CD4-positive, alpha-beta T cell treated with Interleukin-2 at 100 ng/mL for 4 hours (primary cell): ENCODE results near the gene LRRC7.
"Not testable (repeated sequence)": the region's sequence is repeated elsewhere in the genome, so short reads cannot be mapped to it uniquely, and the experiment has no call there.

Experiments used
- DNase-seq: peaks from one replicate; pipeline ENCODE4 v3.0.0-alpha.2; 2020; ENCODE audit warnings: low spot score

The LRRC7 gene

DNA sequence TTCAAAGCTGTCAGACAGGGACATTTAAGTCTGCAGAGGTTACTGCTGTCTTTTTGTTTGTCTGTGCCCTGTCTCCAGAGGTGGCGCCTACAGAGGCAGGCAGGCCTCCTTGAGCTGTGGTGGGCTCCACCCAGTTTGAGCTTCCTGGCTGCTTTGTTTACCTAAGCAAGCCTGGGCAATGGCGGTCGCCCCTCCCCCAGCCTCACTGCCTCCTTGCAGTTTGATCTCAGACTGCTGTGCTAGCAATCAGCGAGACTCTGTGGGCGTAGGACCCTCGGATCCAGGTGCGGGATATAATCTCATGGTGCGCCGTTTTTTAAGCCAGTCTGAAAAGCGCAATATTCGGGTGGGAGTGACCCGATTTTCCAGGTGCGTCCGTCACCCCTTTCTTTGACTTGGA is 320.3 kb downstream of the LRRC7 start:
- not testable (repeated sequence) for DNase-seq

GRCh38 chr1:69888657-69889056 is 320.9 kb downstream of the LRRC7 start:
- DNase-seq, result no peak

- DNase-seq, result no peak
Measured at GRCh38 chr1:69898403-69898947, 330.8 kb downstream of the LRRC7 start.

DNA sequence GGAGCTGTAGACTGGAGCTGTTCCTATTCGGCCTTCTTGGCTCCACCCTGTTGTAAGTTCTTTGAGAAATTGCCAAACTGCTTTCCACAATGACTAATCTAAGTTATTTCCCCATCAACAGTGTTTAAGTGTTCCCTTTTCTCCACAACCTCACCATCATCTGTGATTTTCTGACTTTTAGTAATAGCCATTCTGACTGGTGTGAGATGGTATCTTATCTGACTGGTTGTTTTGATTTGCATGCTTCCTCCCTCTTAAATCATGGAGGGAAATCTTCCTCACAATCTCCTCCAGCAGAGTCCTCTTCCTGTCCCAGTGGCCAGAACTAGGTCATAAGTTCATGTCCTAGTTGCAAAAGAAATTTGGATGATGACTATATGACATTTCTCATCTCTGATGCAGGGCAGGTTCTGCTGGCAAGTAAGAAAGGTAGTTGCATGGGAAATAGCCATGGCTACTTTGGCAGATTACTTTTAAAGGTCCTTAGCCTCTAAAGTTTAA is 343.6 kb downstream of the LRRC7 start:
- DNase-seq, result no peak

GRCh38 chr1:69913977-69914376 is 346.3 kb downstream of the LRRC7 start:
- DNase-seq, result no peak

DNA sequence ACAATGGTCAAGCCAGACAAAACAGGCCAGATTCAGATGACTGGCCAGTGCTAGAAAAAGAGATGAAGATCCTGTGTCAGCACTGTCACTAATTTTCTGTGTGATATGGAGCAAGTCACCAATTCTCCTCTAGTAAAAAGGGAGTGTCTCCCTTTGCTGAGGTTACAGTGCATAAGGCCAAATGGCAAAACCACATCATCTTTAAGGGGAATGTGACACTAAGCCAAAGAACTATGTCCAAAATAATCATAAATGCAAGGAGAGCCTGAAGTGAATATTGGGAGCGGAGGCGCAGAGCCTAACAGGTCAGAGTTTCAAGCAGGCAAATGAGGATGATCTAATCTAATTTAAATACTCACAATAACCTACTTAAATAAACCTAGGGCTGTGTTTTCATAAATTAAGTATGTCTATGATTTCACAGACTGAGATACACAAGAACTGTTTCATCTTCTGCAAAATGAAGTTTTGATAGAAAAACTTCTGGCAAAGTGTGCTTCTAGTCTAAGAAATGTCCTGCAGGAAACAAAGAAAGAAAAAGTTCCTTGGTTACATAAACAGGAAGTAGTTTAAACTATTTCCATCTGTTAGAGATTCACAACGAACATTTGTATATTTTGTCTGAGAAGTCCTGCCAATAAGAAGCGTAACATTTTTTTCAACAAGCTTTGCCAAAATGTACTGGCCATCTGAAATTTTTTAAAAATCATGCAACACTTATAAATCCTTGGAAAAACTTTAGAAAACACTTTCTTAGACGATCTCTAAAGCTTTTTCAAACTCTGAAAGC is 347.4 kb downstream of the LRRC7 start:
- DNase-seq, result no peak

DNA sequence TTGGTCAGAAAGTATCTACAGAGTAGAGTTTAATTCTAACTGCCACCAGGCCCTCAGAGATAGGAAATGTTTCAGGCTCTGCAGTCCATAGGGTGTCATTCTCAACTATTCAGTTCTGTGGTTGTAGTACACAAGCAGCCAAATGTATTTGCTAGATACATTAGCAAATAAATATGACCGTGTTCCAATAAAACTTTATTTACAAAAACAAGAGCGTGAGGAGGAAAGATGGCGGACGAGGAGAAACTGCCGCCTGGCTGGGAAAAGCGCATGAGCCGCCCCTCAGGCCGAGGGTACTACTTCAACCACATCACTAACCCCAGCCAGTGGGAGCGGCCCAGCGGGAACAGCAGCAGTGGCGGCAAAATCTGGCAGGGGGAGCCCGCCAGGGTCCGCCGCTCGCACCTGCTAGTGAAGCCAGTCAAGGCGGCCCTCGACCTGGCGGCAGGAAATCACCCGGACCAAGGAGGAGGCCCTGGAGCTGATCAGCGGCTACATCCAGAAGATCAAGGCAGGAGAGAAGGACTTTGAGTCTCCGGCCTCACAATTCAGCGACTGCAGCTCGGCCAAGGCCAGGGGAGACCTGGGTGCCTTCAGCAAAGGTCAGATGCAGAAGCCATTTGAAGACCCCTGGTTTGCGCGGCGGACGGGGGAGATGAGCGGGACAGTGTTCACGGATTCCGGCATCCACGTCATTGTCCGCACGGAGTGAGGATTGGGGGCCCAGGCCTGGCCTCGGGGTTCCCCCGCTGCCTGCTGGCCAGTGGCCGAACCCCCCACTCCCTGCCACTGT is 351.6 kb downstream of the LRRC7 start:
- no peak for DNase-seq

DNA sequence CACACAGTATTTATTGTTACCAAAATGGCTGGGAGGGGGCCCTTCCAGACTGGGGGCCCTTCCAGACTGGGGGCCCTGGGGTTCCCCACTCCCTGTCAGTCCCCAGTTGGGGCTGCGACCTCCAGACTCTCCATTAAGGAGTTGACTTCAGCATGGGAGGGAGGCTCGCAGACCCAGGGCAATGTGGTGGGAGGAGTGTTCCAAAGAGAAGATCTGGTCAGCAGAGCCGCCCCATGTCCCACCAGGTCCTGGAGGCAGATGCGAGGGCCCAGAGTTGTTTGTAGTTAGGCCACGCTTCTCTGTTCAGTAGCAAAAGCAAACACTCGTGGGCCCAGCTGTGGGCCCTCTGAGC is 352.2 kb downstream of the LRRC7 start:
- DNase-seq, result no peak

GRCh38 chr1:69920426-69920825 is 352.7 kb downstream of the LRRC7 start:
- no peak for DNase-seq

DNA sequence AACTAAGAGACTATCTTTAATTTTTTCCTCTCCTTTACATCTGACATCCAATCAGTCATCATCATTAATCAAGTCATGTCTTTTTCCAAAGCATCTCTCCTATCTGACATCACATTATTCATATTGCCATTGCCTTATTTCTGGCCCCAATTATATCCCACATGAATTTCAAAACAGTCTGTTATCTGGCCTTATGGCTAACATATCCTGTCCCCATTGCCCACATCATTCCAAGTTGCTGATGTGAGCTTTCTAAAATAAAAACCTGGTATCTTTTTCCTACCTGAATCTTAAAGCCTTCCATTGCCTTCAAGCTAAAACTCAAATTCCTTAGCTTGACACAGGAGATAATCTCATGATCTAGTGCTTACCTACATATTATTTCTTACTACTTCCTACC is 353.8 kb downstream of the LRRC7 start:
- no peak for DNase-seq

DNA sequence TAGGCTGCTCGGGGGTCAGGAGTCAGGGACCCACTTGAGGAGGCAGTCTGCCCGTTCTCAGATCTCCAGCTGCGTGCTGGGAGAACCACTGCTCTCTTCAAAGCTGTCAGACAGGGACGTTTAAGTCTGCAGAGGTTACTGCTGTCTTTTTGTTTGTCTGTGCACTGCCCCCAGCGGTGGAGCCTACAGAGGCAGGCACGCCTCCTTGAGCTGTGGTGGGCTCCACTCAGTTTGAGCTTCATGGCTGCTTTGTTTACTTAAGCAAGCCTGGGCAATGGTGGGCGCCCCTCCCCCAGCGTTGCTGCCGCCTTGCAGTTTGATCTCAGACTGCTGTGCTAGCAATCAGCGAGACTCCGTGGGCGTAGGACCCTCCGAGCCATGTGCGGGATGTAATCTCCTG is 360.5 kb downstream of the LRRC7 start:
- not testable (repeated sequence) for DNase-seq

DNA sequence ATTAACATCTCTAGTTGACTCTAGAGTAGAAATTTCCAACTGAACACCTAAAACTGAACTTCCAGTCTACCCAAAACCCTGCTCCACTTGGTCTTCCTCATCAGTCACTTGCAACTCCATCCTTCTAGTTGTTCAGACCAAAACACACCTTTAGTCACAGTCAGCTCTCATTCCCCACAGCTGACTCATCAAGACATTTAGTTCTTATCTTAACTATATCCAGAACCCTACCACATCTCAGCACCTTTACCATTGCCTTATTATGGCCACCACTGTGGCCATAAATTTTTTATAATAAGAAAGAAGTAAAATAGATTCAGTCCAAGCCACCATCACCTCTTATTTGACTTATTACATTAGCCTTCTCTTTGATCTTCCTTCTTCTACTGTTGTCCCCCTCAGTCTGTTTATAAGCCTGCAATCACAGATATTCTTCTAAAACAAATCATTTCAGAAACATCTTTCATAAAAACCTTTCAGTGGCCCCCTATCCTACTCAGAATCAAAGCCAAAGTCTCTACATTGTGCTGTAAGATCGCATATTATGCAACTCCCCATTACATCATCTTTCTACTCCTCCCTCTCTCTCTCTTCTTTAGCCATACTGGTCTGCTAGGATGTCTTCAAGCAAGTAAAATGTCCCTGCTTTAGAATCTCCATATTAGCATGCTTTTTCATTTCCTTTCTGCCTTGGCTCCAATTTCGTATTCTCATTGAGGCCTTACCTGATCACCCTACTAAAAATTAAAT is 361.8 kb downstream of the LRRC7 start:
- no peak for DNase-seq

DNA sequence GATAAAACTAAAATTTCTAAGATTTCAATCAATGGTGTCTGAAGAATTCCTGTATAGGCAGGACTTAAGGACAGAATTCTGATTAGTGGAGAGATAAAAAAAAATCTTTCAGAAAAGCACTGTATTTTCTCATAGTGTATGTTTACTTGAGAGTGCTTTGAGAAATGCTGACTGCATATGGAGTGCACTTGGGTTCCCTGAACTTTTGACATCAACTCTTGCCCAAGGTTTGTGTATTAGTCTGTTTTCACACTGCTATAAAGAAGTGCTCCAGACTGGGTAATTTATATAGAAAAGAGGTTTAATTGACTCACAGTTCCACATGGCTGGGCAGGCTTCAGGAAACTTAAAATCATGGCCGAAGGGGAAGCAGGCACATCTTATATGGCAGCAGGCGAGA is 362.7 kb downstream of the LRRC7 start:
- DNase-seq, result no peak

GRCh38 chr1:69932760-69933159 is 365.0 kb downstream of the LRRC7 start:
- no peak for DNase-seq

DNA sequence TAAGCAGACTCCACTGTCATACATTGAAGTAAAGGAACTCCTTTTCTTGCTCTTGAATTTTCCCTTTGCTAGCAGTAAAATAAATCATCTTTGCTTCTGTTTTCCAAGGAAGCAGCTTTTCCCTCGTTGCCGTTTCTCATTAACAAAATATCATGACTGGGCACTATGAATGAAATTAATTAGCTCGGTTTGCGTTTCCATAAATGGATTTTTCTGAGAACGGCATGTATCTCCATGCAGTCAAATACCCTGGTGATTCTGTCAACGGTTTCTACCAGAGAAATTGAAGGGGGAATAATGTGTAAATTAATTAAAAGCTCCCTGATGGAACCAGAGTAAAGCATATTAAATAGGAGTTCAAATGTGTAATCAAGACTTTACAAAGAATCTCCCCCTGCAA is 372.5 kb downstream of the LRRC7 start:
- DNase-seq, result no peak

DNA sequence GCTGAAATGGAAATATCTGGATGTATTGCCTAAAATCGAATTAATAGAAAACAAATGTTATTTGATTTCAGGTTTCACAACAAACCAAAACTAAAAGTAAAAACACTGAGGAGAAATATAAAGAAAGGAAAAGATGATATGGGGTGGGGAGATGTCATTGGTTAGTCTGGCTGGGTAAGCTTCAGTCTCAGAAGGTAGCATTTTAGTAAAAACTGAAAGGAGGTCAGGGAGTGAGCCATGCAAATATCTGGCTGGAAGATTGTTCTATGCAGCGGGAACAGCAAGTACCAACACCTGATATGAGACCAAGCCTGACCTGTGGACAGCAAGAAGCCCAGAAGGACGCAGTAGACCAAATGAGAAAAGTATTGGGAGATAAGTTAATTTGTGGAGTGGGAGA is 373.1 kb downstream of the LRRC7 start:
- DNase-seq, result no peak

DNA sequence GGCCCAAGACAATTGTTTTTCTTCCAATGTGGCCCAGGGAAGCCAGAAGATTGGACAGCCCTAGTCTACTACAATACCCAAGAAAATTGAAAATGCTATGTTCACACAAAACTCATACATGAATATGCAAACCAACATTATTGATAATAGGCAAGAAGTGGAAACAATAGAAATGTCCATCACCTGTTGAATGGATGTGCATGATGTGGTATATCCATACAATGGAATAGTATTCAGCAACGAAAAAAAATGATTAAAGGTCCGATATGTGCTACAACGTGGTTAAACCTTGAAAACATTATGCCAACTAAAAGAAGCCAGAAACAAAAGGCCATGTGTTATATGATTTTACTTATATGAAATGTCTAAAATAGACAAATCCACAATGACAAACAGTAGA is 375.3 kb downstream of the LRRC7 start:
- DNase-seq, result no peak

DNA sequence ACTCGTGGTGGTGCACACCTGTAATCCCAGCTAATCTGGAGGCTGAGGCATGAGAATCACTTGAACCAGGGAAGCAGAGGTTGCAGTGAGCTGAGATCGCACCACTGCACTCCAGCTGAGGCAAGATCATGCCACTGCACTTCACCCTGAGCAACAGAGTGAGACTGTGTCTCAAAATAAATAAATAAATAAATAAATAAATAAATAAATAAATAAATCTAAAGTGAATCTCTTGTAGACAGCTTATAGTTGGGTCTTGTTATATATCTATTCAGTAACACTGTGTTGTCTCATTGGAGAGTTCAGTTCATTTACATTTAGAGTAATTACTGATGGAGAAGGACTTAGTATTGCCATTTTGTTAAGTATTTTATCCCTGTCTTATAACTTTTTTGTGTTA is 379.2 kb downstream of the LRRC7 start:
- DNase-seq, result no peak

DNA sequence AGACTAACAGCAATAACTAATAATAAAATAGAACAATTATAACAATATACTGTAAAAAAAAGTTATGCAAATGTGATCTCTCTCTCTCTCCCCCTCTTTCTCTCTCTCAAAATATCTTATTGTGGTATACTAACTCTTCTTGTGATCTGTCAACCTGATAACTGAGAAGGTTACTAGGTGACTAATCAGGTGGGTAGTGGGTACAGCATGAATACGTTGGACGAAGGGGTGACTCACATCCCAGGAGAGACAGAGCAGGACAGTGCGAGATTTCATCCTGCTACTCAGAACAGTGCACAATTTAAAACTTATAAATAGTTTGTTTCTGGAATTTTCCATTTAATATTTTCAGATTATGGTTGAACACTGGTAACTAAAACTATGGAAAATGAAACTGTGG is 380.1 kb downstream of the LRRC7 start:
- no peak for DNase-seq

DNA sequence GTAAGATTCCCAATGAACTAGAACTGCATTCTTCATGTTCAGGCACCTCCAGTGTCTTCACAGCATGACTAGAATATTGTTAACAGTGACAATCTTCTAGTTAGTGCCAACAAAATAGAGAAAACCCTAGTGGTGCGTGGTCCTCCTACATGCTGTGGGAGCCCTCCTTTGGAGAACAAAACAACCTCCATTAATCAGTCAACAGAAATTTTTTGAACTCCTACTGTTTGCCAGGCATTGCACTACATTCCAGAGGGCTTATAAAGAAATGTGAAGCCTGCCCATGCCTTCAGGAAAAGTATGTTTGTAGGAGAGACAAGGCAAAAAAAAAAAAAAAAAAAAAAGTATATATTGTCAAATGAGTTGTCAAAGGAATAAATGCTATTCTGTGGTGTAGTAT is 385.0 kb downstream of the LRRC7 start:
- DNase-seq, result no peak

GRCh38 chr1:69962452-69962851 is 394.7 kb downstream of the LRRC7 start:
- not testable (repeated sequence) for DNase-seq

- no peak for DNase-seq
Measured at GRCh38 chr1:69967245-69967766, 399.6 kb downstream of the LRRC7 start.
